GM12873 (cell line): ENCODE data around the gene DIP2A.

Experiments
- CTCF ChIP-seq: IDR thresholded peaks from 2 replicates; pipeline ENCODE4 v1.5.1; 2012; ENCODE audit warnings: low read depth, mild to moderate bottlenecking, moderate library complexity, low read length, control low read depth; ENCODE audit not compliant: insufficient read depth; ENCODE audit errors: missing control alignments

Gene DIP2A

DNA sequence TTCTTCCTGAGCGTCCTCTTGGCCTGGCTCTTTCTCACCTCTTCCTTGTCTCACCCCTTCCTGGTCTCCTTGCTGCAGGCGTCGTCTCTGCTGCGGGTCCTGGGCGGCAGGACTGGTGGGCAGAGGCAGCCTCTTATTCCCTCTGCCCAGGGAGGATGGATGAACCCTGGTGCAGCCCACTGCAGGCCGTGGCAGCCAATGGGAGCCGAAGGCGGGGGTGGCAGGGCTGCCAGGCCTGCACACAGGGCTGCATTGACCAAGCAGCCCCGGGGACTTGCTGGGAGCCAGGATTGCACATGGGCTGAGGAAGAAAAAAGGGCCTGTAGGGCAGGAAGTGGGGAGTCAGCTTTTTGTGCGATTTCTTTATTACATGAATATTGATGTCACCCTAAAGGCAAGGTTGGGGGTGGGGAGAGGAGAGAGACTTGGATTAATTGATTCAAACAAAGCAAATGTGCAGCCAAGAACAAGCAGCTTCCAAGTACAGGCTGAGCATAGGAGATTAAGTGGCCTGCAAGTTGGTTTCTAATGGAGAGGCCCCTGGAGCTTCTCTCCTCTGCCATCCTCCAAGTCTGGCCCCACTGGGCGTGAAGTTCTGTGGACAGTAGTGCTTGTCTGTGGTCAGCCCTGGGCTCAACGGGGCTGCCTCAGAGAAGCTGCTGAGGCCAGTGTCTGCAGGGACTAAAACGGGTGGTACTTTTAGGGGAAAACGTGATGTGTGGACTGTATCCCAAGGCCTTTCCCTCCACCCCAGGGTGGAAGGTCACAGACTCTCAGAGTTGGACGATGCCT, 146.5 kb downstream of the DIP2A start, which contains the start of gene S100B:
Gene S100B (minus strand): TSS at position 108 of the 792 bp plus-strand sequence. CDS start 2,667 bp downstream, outside the sequence.
- TF ChIP-seq CTCF: no peak

DNA sequence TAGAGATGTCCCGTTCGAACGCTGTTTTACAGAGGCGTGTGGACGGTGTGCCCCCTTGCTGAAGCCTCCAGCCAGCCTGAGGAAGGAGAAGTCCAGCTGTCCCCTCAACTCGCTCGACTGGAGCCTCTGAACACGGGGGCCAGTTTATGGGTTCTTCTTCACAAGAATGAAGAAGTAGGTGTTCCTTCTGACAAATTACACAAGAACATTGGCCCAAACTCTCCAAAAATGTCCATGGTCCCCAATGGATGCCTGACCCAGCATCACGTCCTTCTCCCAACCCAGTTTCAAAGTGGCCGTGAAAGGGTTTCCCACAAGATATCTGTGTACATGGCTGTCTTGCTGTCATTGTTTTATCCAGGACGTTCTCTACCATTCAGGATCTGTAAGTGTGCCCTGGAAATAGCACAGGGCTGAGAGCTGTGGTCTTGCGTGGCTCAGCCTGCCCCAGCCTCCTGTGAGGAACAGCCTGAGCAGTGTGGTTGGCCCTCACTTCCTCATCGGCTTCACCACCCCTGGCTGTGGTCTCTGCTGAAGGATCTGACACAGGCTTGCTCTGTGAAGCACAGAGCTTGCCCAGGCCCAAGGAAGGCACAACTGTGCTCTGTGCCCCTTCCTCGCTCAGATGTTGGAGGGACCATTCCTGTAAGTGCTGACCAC, 147.2 kb downstream of the DIP2A start:
- no peak for TF ChIP-seq CTCF

DNA sequence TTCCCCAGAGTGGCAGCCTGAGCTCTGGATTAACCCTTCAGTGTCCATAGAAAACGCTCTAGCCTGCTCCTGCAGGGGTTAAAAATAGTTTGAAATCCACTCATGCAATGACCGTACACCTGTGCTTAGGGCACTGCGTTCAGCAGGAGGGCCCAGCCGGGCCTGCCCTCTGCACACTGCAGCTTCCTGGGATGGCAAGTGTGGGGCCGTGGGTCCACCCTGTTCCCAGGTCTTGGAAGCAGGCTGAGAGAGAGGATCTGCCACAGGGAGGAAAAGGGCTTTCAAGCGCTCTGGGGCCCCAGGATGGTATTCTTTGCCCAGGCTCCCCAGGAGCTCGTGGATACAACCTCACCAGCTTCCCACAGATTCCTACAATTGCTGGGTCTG, 147.7 kb downstream of the DIP2A start:
- no peak for TF ChIP-seq CTCF

- TF ChIP-seq CTCF: no peak
These were observed 148.9 kb downstream of the DIP2A start for GRCh38 chr21:46607636-46608035.

- no peak for TF ChIP-seq CTCF
These were observed 150.0 kb downstream of the DIP2A start for GRCh38 chr21:46608672-46609111.

- TF ChIP-seq CTCF: no peak
These were observed 151.5 kb downstream of the DIP2A start for GRCh38 chr21:46610018-46610701.

GRCh38 chr21:46613391-46613790, 154.7 kb downstream of the DIP2A start:
- TF ChIP-seq CTCF: no peak
